VCaP (cell line): ENCODE measurements around the gene RHBDD2.

Source experiments
- H3K27ac ChIP-seq: fragments of 450-650 bp; 2 replicates; pipeline ENCODE4 v1.5.1; 2017
- TF ChIP-seq, protein P1 (sequence below): fragments of 450-650 bp; conservative IDR thresholded peaks from 2 replicates; pipeline ENCODE4 v1.5.1; 2017; ENCODE audit warnings: mild to moderate bottlenecking, moderate library complexity

The RHBDD2 gene

DNA sequence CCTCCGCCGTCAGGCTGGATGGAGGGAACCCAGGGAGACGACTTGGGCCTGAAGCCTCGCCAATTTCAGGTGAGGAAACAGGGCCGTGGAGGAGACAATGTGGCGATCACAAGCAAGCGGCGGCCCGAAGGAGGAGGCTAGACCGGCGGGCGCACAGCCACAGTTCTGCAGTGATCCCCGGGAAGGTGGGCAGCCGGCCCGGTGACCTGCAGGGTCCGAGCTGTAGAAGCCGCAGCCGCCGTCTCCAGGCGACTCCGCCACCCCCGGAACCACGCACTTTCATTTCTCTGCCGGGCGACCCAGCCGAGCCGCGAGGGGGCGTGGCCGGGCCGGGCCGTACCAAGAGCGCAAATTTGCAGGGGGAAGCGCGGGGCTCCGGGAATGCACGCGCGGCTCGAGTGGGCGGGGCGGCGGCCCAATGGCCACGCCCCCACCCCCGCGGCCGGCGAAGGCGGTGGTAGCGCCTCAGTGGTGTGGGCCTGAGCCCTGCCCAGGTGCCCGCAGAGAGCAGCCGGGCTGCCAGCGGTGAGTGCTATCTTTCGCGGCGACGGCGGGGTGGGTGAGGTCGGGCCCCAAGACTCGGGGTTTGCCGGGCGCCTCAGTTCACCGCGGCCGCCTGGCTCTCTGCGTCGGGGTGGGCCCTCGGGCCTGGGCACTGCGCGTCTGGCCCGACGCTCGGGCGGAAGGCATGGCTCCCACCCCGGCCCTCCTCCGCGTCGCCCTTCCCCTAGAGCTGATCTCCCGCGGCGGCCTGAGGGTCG is 36.0 kb downstream of the RHBDD2 start, which contains the start of gene POR:
TSS of gene POR (plus strand) at position 501 of the 761 bp plus-strand sequence. CDS start 38,847 bp downstream, outside the sequence.
- peak within 1 kb of the TSS; percentile 90 for H3K27ac ChIP-seq
- TF ChIP-seq, protein P1, sequence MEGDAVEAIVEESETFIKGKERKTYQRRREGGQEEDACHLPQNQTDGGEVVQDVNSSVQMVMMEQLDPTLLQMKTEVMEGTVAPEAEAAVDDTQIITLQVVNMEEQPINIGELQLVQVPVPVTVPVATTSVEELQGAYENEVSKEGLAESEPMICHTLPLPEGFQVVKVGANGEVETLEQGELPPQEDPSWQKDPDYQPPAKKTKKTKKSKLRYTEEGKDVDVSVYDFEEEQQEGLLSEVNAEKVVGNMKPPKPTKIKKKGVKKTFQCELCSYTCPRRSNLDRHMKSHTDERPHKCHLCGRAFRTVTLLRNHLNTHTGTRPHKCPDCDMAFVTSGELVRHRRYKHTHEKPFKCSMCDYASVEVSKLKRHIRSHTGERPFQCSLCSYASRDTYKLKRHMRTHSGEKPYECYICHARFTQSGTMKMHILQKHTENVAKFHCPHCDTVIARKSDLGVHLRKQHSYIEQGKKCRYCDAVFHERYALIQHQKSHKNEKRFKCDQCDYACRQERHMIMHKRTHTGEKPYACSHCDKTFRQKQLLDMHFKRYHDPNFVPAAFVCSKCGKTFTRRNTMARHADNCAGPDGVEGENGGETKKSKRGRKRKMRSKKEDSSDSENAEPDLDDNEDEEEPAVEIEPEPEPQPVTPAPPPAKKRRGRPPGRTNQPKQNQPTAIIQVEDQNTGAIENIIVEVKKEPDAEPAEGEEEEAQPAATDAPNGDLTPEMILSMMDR: no peak

DNA sequence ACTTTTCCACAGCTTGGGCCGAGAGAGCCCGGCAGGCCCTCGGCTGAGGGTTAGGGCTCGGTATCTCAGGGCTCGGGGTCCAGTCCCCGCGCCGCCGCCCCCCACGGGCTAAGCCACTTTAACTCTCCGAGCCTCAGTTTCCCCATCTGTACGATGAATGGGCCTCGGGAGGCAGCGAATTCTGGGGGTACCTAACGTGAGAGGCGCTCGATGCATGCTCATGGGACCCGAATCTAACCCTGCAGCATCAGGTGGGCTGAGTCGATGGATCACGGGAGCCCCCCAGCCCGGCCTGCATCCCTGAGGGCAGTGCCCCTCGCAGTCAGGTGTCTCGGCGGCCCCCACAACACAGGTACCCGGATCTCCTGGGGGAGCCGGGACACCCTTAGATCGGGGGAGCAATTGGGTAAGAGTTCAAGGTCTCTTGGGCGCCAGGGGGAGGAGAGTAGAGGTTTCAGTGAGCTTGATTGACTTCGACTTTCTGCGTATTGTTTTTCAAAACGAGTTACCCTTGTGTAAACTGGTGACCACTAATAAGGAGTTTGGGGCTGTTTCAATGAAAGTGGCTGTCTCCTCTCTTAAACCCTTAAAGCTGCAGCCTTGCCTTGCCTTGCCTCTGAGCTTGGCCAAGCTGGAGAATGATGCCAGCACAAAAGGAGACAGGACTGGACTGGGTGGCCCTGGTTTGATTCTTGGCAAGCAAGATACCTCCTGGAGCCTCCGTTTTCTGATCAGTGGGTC is 36.8 kb downstream of the RHBDD2 start:
- H3K27ac ChIP-seq: peak overlapping the region; percentile 90
- TF ChIP-seq, protein P1: no peak

DNA sequence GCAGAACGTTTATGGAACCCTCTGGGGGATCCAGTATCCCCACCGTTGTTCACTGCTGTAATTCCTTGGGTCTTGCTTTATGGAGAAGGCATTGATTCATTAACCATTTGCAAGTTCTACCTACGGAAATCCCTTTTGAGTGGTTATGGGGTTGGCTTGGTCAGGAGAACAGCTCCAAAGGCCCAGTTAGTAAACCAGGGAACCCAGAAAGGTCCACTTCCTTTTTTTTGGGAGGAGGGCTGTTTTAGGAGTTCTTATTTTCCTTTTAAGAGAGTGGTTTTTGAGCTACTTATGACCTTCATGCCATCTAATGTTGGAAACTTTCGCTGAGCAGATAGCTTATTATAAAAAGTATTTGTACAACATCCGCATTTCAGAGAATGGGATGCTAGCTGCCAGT is 37.4 kb downstream of the RHBDD2 start:
- H3K27ac ChIP-seq: peak overlapping the region; percentile 90
- TF ChIP-seq, protein P1: no peak

DNA sequence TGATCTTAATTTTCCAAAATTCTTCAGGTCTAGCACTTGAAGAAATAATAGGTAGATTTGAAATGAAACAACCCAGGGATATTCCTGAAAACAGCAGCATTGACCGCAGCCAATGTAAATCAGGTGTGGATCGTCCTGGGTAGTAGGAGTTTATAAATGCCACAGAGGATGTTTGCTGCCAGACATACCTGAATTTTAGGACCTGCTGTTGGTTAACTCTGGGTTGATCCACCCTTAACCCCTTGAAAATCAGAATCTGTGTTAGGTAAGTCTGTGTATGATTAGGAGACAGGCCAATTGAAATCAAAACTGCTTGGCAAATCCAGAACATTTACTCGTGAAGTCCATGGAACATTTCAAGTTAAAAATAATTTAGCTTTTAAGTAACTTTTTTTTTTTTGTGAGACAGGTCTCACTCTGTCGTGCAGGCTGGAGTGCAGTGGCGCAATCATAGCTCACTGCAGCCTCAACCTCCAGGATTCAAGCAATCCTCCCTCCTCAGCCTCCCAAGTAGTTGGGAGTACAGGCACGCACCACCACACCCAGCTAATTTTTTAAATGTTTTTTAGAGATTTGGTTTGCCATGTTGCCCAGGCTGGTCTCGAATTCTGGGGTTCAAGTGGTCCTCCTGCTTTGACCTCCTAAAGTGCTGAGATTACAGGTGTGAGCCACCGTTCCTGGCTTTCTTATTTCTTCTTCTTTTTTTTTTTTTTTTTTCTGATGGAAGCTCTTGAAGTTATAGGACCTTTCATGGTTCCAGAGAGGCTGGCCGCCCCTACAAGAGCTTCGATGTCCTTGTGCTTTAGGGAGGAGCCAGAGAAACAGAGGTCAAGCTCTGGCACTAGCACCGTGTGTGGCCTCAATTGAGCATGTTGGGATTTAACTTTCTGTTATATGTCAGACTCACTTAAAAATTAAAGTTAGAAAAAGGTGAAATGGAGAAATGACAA is 38.1 kb downstream of the RHBDD2 start:
- peak overlapping the region; percentile 90; the same call in 1 of the 2 replicates for H3K27ac ChIP-seq
- TF ChIP-seq, protein P1: no peak

DNA sequence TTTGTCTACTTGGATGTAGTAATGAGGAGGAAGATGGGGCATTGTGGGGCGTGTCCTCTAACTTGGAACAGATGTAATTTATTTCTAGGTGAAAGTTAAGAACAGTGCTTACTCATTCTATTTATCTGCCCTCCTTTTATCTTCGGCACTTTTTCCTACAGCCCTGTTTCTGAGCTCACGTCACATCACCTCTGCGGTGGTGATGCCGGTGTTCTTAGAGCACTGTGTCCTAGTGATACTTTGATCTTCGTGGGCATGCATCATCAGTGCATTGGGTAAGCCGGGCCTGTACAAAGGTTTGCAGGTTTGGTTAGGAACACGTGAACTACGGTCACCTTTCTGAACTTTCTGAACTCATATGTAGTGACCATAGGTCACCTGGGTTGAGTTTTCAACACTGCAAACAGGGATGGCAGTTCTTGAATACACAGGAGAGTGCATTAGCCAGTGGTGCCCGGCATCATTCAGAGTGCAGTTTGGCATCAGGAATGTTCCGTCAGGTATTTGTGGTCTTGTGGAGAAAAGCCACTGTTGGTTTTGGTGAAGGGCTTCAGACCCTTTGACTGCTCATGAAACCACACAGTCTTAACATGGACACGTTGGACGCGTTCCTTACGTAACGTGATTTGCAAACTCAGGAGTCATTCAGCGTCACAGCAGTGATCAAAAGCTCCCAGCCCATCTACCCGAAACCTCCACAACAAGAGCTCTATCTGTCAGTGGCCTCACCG is 41.8 kb downstream of the RHBDD2 start:
- no peak overlapping the region for H3K27ac ChIP-seq
- TF ChIP-seq, protein P1: no peak

DNA sequence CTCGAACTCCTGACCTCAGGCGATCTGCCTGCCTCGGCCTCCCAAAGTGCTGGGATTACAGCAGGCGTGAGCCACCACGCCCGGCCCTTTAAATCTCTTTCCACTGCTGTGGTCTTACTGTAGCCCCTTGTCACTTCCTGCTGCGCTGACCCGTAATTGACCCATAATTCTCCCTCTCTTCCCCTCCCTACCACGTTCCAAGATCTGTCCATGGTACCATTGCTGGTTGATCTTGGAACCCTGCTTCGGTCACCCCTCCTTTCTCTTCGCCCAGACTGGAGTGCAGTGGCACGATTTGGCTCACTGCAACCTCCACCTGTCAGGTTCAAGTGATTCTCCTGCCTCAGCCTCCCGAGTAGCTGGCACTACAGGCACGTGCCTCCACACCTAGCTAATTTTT is 42.6 kb downstream of the RHBDD2 start:
- no peak overlapping the region for H3K27ac ChIP-seq

More for the DNA sequence above, 42.6 kb downstream of the RHBDD2 start:
- TF ChIP-seq, protein P1: no peak
